ENCODE measurements around the gene DDX56. TPM values are rescaled to one million over a fixed set of nuclear protein-coding genes. Genes with fewer than 3 reads are reported as not detected.
"Not testable (repeated sequence)": the region's sequence is repeated elsewhere in the genome, so short reads cannot be mapped to it uniquely, and the experiment has no call there.

Gene DDX56
- total and polyA plus RNA-seq, 5 experiments from 2014 or later = 25.3 to 129 (median 48.2) TPM

- Mint-ChIP-seq H3K27ac (peak overlapping the region in 2 of 10 donors; percentile 35 to 67), H3K4me1 (peaks cover 0 to 5% (median under 1%) of the 10 kb centered on the region in 4 donors), H3K4me3 (no peak overlapping the region), H3K9me3 (no peaks in the 10 kb centered on the region), H3K36me3 (no peaks in the 10 kb centered on the region), H3K27me3 (no peaks in the 10 kb centered on the region)
- POLR2A ChIA-PET = no interaction called here
- ATAC-seq (no peak), DNase-seq (no peak)
Observed at GRCh38 chr7:44557485-44557884, 16.2 kb downstream of the DDX56 start.

- H3K9me3 Mint-ChIP-seq = no peaks in the 10 kb centered on the region
- peak overlapping the region in 1 of 10 donors; percentile 21 for H3K27ac Mint-ChIP-seq
- peaks cover 0 to 2% (median under 1%) of the 10 kb centered on the region in 4 donors for H3K4me1 Mint-ChIP-seq
- no peaks in the 10 kb centered on the region for H3K36me3 Mint-ChIP-seq
- DNase-seq (no peak), ATAC-seq (no peak)
- H3K27me3 Mint-ChIP-seq = no peaks in the 10 kb centered on the region
- POLR2A ChIA-PET = no interaction called here
- H3K4me3 Mint-ChIP-seq = no peak overlapping the region
Observed at GRCh38 chr7:44555350-44555749, 18.4 kb downstream of the DDX56 start.

- H3K27ac Mint-ChIP-seq, DNase-seq, ATAC-seq, H3K9me3 Mint-ChIP-seq, H3K36me3 Mint-ChIP-seq, H3K4me1 Mint-ChIP-seq, POLR2A ChIA-PET, H3K4me3 Mint-ChIP-seq, H3K27me3 Mint-ChIP-seq: not testable (repeated sequence)
Observed at GRCh38 chr7:44552473-44553005, 21.2 kb downstream of the DDX56 start.

DNA sequence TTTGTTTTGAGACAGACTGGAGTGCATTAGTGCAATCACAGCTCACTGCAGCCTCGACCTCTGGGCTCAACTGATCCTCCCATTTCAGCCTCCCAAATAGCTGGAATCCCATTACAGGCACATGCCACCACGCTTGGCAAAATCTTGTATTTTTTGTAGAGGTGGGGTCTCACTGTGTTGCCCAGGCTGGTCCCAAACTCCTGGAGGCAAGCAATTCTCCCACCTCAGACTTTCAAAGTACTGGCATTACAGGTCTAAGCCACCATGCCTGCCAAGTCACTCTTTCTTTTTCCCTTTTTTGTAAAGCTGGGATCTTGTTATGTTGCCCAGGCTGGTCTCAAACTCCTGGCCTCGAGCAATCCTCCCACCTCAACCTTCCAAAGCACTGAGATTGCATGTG is 24.3 kb downstream of the DDX56 start:
- Mint-ChIP-seq H3K27ac (no peak overlapping the region), H3K4me1 (peaks cover 0 to 3% (median under 1%) of the 10 kb centered on the region in 4 donors), H3K36me3 (no peaks in the 10 kb centered on the region), H3K4me3 (no peak overlapping the region), H3K9me3 (no peaks in the 10 kb centered on the region), H3K27me3 (peaks cover 0 to 3% (median 0%) of the 10 kb centered on the region in 5 donors)
- ATAC-seq = no peak
- POLR2A ChIA-PET = no interaction called here
- DNase-seq = no peak

- Mint-ChIP-seq H3K9me3 (no peaks in the 10 kb centered on the region), H3K4me1 (peaks cover 0 to 3% (median under 1%) of the 10 kb centered on the region in 4 donors), H3K36me3 (no peaks in the 10 kb centered on the region), H3K27me3 (peaks cover 0 to 3% (median 0%) of the 10 kb centered on the region in 5 donors), H3K4me3 (no peak overlapping the region), H3K27ac (no peak overlapping the region)
- no peak for DNase-seq
- POLR2A ChIA-PET = no interaction called here
- no peak for ATAC-seq
Observed at GRCh38 chr7:44548893-44549292, 24.8 kb downstream of the DDX56 start.

GRCh38 chr7:44547536-44548231 is 26.0 kb downstream of the DDX56 start:
- H3K4me3 Mint-ChIP-seq = no peak overlapping the region
- no peaks in the 10 kb centered on the region for H3K36me3 Mint-ChIP-seq
- H3K4me1 Mint-ChIP-seq = peaks cover 0 to 3% (median under 1%) of the 10 kb centered on the region in 4 donors
- POLR2A ChIA-PET = no interaction called here
- peaks cover 0 to 3% (median 0%) of the 10 kb centered on the region in 5 donors for H3K27me3 Mint-ChIP-seq
- DNase-seq (no peak), ATAC-seq (no peak)
- no peaks in the 10 kb centered on the region for H3K9me3 Mint-ChIP-seq
- no peak overlapping the region for H3K27ac Mint-ChIP-seq

- Mint-ChIP-seq H3K9me3 (no peaks in the 10 kb centered on the region), H3K27me3 (peaks cover 0 to 3% (median 0%) of the 10 kb centered on the region in 5 donors), H3K4me3 (no peak overlapping the region), H3K4me1 (peaks cover 0 to 2% (median 0%) of the 10 kb centered on the region in 4 donors), H3K36me3 (no peaks in the 10 kb centered on the region), H3K27ac (no peak overlapping the region)
- POLR2A ChIA-PET = no interaction called here
- DNase-seq = no peak
- ATAC-seq = no peak
Observed at GRCh38 chr7:44541876-44542610, 31.7 kb downstream of the DDX56 start.

- Mint-ChIP-seq H3K9me3 (no peaks in the 10 kb centered on the region), H3K27me3 (peaks cover 0 to 3% (median 0%) of the 10 kb centered on the region in 5 donors), H3K36me3 (no peaks in the 10 kb centered on the region), H3K4me1 (no peaks in the 10 kb centered on the region), H3K27ac (no peak within 1 kb of the TSS), H3K4me3 (no peak within 1 kb of the TSS)
- no peak for ATAC-seq
- POLR2A ChIA-PET = no interaction called here
- no peak for DNase-seq
Observed at GRCh38 chr7:44541028-44541869, 32.5 kb downstream of the DDX56 start, which contains the start of gene NPC1L1. NPC1L1 (minus strand) TSS chr7:44541330; CDS start chr7:44541259, 71 bp downstream.

DNA sequence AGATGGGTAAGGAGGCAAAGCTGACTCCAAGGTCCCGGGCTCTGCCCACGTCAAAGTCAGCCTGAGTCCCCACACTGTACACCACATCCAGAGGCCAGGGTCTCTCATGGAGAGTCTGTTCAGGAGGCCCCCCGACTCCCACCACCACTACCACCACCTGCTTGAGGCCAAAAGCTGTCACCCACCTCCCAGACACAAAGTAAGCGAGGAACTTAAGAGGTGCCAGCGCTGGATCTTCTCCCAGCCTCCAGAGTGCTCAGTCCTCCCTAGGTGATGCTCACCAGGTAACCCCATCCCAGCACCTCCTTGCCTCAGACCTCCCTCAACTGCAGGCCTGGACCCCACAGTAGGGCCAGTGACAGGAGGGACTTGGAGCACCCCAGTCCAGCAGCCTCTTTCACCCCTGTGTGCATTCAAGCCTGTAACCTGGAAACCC is 33.1 kb downstream of the DDX56 start:
- Mint-ChIP-seq H3K4me1 (no peaks in the 10 kb centered on the region), H3K27me3 (peaks cover 0 to 3% (median 0%) of the 10 kb centered on the region in 5 donors), H3K36me3 (no peaks in the 10 kb centered on the region), H3K27ac (no peak overlapping the region), H3K9me3 (no peaks in the 10 kb centered on the region), H3K4me3 (no peak overlapping the region)
- ATAC-seq (no peak), DNase-seq (no peak)
- POLR2A ChIA-PET = no interaction called here

DNA sequence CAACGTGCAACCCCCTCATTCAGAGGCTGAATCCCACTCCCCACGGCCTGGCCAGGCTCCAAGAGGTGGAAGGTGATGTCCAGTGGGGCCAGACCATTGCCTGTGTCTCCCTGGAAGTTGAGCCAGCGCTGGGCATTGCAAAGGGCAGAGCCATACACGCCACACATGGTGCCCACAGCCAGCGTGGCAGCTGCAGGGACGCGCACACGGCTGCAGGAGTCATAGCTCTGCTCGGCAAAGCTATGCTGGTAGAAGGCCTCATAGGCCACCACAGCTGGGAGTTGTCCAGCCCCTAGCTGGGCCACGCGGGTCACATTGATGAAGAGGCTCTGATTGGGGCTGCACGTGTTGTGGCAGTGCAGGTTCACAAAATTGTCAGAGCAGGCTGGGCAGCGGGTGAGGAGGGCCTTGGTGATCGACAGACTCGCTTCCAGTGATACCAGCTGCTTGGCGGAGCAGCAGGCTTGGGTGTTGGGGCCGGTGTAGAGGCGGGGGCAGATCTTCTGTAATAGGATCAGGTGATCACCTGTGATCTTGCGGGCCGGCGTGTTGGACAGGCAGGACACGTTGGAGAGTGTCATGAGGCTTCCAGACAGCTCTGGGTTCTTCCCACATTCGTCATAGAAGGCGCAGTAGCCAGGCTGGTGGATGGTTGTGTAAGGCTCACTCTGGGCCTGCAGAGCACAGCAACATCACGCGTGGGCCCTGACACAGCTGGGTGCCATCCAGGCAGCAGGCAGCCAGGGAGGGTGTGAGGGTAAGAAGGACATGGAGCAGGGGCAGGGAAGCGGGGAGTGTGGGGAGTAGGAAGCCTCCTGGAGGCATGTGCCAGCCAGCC is 33.8 kb downstream of the DDX56 start:
- ATAC-seq (no peak), DNase-seq (no peak)
- H3K27ac Mint-ChIP-seq = peak overlapping the region in 1 of 10 donors; percentile 81
- H3K4me1 Mint-ChIP-seq = no peaks in the 10 kb centered on the region
- no peaks in the 10 kb centered on the region for H3K9me3 Mint-ChIP-seq
- peaks cover 0 to 2% (median 0%) of the 10 kb centered on the region in 5 donors for H3K27me3 Mint-ChIP-seq
- no peak overlapping the region for H3K4me3 Mint-ChIP-seq
- POLR2A ChIA-PET = no interaction called here
- no peaks in the 10 kb centered on the region for H3K36me3 Mint-ChIP-seq

GRCh38 chr7:44538798-44539668 is 34.7 kb downstream of the DDX56 start:
- DNase-seq = no peak
- no peaks in the 10 kb centered on the region for H3K9me3 Mint-ChIP-seq
- H3K4me1 Mint-ChIP-seq = peaks cover 0 to 2% (median 0%) of the 10 kb centered on the region in 4 donors

More at GRCh38 chr7:44538798-44539668, 34.7 kb downstream of the DDX56 start:
- Mint-ChIP-seq H3K27me3 (no peaks in the 10 kb centered on the region), H3K36me3 (no peaks in the 10 kb centered on the region), H3K4me3 (no peak overlapping the region), H3K27ac (no peak overlapping the region)
- ATAC-seq = no peak
- POLR2A ChIA-PET = interaction anchor here (0.7 kb wide), 1 partner anchor 187 kb away, joined by 3 read pairs; no protein-coding TSS in a partner anchor
